ENCODE results near the gene AGAP1. TPM values are rescaled to one million over a fixed set of nuclear protein-coding genes. Genes with fewer than 3 reads are reported as not detected.

AGAP1 gene
- total and polyA plus RNA-seq, 10 donors, result 1.1 to 26.6 (median 11.3) TPM

GRCh38 chr2:235676536-235676799, 182.6 kb downstream of the AGAP1 start:
- WGBS, 5 donors, result 87 to 97% (median 92%) methylated on average over 1 of the region's 1 CpG
- intact Hi-C loops (cut with DNase I; ENCODE audit: low total_unique reads), result no loop called here
- TF ChIP-seq POLR2A (IDR thresholded peaks at IDR 0.05), result no peak
- TF ChIP-seq, protein P1, sequence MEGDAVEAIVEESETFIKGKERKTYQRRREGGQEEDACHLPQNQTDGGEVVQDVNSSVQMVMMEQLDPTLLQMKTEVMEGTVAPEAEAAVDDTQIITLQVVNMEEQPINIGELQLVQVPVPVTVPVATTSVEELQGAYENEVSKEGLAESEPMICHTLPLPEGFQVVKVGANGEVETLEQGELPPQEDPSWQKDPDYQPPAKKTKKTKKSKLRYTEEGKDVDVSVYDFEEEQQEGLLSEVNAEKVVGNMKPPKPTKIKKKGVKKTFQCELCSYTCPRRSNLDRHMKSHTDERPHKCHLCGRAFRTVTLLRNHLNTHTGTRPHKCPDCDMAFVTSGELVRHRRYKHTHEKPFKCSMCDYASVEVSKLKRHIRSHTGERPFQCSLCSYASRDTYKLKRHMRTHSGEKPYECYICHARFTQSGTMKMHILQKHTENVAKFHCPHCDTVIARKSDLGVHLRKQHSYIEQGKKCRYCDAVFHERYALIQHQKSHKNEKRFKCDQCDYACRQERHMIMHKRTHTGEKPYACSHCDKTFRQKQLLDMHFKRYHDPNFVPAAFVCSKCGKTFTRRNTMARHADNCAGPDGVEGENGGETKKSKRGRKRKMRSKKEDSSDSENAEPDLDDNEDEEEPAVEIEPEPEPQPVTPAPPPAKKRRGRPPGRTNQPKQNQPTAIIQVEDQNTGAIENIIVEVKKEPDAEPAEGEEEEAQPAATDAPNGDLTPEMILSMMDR (IDR thresholded peaks at IDR 0.05 in 8 of 11, conservative IDR thresholded peaks at IDR 0.05 in 3 of 11), result no peak
- no peak for TF ChIP-seq POLR2AphosphoS5 (IDR thresholded peaks at IDR 0.05)

GRCh38 chr2:235677276-235677788, 183.5 kb downstream of the AGAP1 start:
- H3K4me1 ChIP-seq, result no peaks in the 10 kb centered on the region
- no peak for DNase-seq
- intact Hi-C loops (cut with DNase I; ENCODE audit: low total_unique reads), result no loop called here

More at GRCh38 chr2:235676536-235676799, 182.6 kb downstream of the AGAP1 start:
- H3K27me3 ChIP-seq (replicated peaks in 1 of 7), result peaks cover 0 to 27% (median 4%) of the 10 kb centered on the region in 7 donors
- no peaks in the 10 kb centered on the region for H3K9me3 ChIP-seq
- no peak for DNase-seq
- H3K4me1 ChIP-seq, result peaks cover 0 to 1% (median 0%) of the 10 kb centered on the region in 6 donors
- H3K4me3 ChIP-seq, result no peak overlapping the region
- no peak overlapping the region for H3K27ac ChIP-seq
- H3K36me3 ChIP-seq, result no peaks in the 10 kb centered on the region

DNA sequence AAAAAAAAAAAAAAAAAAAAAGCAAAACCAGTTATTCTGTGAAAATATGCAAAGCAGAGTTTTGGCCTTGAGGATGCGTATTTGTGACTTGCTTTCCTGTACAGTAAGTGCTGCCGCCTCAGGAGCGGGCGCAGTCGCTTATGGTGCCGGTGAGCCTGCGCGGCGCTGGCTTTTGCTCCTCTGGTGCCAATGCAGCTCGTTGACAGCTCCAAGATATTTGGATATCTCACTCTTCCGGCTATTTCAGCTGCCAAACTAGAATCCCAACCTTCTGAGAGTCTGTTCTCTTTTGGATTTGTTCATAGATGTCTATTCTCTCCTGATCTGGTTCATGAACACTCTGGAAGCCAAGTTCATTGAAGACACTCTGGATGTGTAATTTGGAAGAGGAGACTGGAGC, 184.1 kb downstream of the AGAP1 start:
- H3K4me3 ChIP-seq, result no peak overlapping the region
- 89 to 93% (median 90%) methylated on average over 11 of the region's 11 CpGs for WGBS, 5 donors
- H3K27ac ChIP-seq, result no peak overlapping the region
- no peaks in the 10 kb centered on the region for H3K4me1 ChIP-seq
- H3K36me3 ChIP-seq, result no peaks in the 10 kb centered on the region
- H3K27me3 ChIP-seq (replicated peaks in 1 of 7), result peaks cover 0 to 13% (median 0%) of the 10 kb centered on the region in 7 donors
- TF ChIP-seq POLR2AphosphoS5 (IDR thresholded peaks at IDR 0.05) (no peak), POLR2A (IDR thresholded peaks at IDR 0.05) (no peak)
- TF ChIP-seq, protein P1 (IDR thresholded peaks at IDR 0.05 in 8 of 11, conservative IDR thresholded peaks at IDR 0.05 in 3 of 11), result no peak
- H3K9me3 ChIP-seq, result no peaks in the 10 kb centered on the region
- no peak for DNase-seq
- intact Hi-C loops (cut with DNase I; ENCODE audit: low total_unique reads), result no loop called here

More at GRCh38 chr2:235677276-235677788, 183.5 kb downstream of the AGAP1 start:
- 85 to 95% (median 89%) methylated on average over 16 of the region's 16 CpGs for WGBS, 5 donors
- H3K27me3 ChIP-seq (replicated peaks in 1 of 7), result peaks cover 0 to 18% (median 0%) of the 10 kb centered on the region in 7 donors
- H3K36me3 ChIP-seq, result no peaks in the 10 kb centered on the region
- H3K9me3 ChIP-seq, result no peaks in the 10 kb centered on the region
- no peak overlapping the region for H3K4me3 ChIP-seq
- TF ChIP-seq, protein P1 (IDR thresholded peaks at IDR 0.05 in 8 of 11, conservative IDR thresholded peaks at IDR 0.05 in 3 of 11), result no peak
- no peak for TF ChIP-seq POLR2A (IDR thresholded peaks at IDR 0.05)
- no peak for TF ChIP-seq POLR2AphosphoS5 (IDR thresholded peaks at IDR 0.05)
- no peak overlapping the region for H3K27ac ChIP-seq

DNA sequence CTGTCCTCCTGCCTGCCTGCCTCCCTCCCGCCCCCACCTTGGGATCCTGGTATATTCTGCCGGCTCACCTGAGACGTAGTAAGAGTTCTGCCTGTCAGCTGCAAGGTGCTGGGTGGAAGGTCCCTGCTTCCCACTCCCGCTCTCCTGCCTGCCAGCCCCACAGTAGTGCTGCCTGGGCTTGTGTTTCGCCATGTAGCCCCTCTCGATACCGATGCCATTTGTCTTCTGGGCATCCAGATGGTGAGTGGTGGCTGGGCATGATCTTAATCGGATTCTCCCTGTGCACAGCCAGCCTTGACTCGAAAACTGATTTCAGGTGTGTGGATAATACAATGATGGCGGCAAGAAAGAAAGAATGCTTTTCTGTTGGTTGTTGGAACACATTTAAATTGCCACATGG, 184.9 kb downstream of the AGAP1 start:
- TF ChIP-seq, protein P1 (IDR thresholded peaks at IDR 0.05 in 8 of 11, conservative IDR thresholded peaks at IDR 0.05 in 3 of 11), result no peak
- TF ChIP-seq POLR2A (IDR thresholded peaks at IDR 0.05) (no peak), POLR2AphosphoS5 (IDR thresholded peaks at IDR 0.05) (no peak)
- no peak overlapping the region for H3K4me3 ChIP-seq
- no peaks in the 10 kb centered on the region for H3K4me1 ChIP-seq
- peaks cover 0 to 7% (median 0%) of the 10 kb centered on the region in 7 donors for H3K27me3 ChIP-seq (replicated peaks in 1 of 7)
- H3K36me3 ChIP-seq, result no peaks in the 10 kb centered on the region
- DNase-seq, result no peak
- H3K27ac ChIP-seq, result no peak overlapping the region
- no peaks in the 10 kb centered on the region for H3K9me3 ChIP-seq
- intact Hi-C loops (cut with DNase I; ENCODE audit: low total_unique reads), result no loop called here
- WGBS, 5 donors, result 91 to 98% (median 92%) methylated on average over 10 of the region's 10 CpGs

Data from spleen (tissue), 11 donors.